HG02642 (cell line): ENCODE measurements around the gene PRMT5.

Source experiments
- ATAC-seq: cut with Tn5 transposase; IDR thresholded peaks from one replicate; pipeline ENCODE4 v1.9.1; 2021; ENCODE audit warnings: mild to moderate bottlenecking; ENCODE audit not compliant: unreplicated experiment, poor library complexity

PRMT5 gene

DNA sequence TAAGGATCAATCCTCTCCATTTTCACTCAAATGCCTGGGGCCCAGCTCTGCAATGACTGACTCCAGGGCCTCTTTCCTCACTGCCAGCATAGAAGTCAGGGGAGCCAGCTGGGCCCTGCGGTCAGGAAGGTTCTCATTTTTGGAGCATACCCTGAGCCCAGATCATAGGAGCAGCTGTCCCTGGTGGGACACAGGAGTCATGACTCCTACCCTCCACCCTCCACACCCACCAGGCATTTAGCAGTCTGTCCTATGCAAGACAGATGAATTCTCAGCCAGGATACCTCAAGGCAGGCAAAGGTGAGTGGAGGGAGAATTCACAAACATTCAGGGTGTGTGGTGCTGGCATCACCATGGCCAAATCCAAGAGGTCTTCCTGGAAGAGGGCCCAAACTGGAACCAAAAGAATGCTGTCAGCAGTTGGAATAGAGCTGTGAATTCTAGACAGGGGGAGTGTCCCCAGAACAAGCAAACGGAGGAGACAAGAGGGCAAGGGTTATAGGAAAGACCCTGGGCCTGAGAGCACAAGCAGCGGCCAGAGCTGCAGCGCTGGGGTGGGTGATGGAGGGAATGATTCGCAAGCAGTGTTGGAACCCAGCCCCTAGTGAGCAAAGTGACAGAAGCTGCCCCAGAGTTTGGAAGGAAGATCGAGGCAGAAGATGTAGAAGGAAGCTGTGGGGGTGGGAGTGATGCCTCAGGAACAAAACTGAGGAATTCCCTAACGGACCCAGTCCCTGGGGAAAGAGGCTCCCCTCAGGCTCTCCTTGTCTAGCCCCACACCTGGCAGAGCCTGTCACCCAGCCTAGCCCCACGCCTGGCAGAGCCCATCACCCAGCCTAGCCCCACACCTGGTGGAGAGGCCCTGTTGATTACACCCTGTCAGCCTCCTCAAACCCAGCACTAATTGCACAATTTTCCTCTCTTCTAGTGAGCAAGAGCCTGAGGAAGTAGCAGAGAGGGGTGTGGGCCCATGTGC is 50.6 kb downstream of the PRMT5 start:
- ATAC-seq, result no peak

DNA sequence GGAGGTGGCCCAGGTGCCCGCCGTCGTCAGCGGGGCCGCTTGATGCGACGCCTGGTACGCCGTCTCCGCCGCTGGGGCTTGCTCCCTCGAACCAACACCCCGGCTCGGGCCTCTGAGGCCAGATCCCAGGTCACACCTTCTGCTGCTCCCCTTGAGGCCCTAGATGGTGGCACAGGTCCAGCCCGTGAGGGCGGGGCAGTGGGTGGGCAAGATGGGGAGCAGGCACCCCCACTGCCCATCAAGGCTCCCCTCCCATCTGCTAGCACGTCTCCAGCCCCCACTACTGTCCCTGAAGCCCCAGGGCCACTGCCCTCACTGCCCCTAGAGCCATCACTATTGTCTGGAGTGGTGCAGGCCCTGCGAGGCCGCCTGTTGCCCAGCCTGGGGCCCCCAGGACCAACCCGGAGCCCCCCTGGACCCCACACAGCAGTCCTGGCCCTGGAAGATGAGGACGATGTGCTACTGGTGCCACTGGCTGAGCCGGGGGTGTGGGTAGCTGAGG is 52.1 kb downstream of the PRMT5 start:
- ATAC-seq, result no peak

DNA sequence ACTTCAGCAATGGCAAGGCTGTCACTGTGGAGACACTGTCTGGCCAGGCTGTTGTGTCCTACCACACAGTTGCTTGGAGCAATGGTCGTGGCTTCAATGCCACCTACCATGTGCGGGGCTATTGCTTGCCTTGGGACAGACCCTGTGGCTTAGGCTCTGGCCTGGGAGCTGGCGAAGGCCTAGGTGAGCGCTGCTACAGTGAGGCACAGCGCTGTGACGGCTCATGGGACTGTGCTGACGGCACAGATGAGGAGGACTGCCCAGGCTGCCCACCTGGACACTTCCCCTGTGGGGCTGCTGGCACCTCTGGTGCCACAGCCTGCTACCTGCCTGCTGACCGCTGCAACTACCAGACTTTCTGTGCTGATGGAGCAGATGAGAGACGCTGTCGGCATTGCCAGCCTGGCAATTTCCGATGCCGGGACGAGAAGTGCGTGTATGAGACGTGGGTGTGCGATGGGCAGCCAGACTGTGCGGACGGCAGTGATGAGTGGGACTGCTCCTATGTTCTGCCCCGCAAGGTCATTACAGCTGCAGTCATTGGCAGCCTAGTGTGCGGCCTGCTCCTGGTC is 53.3 kb downstream of the PRMT5 start:
- no peak for ATAC-seq

DNA sequence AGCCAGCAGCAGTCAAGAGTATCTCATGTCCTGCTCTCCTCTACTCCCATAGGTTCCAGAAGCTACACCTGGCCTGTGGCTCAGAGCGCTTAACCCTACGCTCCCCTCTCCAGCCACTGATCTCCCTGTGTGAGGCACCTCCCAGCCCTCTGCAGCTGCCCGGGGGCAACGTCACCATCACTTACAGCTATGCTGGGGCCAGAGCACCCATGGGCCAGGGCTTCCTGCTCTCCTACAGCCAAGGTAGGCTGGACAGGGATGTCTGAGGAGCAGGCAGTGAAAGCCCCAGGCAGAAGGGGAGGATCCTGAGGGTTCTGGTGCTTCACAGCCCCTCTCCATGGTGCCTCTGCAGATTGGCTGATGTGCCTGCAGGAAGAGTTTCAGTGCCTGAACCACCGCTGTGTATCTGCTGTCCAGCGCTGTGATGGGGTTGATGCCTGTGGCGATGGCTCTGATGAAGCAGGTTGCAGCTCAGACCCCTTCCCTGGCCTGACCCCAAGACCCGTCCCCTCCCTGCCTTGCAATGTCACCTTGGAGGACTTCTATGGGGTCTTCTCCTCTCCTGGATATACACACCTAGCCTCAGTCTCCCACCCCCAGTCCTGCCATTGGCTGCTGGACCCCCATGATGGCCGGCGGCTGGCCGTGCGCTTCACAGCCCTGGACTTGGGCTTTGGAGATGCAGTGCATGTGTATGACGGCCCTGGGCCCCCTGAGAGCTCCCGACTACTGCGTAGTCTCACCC is 54.0 kb downstream of the PRMT5 start:
- no peak for ATAC-seq

DNA sequence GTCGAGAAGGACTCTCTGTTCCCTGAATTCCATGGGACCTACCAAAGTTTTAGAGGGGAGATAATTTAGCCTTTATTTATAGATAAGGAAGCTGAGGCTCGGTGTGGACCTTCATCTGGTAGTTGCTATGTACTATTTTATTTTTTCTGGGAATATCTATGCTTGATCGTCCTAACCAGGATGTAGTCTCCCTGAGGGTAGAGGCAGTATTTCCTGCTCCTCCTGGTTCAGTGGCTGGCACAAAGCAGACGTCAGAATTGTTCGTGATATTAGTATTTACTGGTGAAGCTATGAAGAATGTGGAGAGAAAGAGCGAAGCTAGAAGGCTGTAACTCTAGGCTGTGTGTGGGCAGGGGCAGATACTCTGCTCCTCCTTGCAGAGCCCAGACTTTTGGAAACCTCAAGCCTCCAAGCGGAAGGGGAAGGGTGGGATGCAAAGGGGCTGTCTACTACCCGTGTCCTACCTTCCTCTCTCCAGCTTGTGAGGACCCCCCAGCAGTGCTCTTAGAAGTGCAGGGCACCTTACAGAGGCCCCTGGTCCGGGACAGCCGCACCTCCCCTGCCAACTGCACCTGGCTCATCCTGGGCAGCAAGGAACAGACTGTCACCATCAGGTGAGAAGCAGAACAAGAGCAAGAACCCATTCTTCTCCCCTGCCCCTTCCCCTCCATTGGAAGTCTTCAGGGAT is 56.2 kb downstream of the PRMT5 start:
- no peak for ATAC-seq

DNA sequence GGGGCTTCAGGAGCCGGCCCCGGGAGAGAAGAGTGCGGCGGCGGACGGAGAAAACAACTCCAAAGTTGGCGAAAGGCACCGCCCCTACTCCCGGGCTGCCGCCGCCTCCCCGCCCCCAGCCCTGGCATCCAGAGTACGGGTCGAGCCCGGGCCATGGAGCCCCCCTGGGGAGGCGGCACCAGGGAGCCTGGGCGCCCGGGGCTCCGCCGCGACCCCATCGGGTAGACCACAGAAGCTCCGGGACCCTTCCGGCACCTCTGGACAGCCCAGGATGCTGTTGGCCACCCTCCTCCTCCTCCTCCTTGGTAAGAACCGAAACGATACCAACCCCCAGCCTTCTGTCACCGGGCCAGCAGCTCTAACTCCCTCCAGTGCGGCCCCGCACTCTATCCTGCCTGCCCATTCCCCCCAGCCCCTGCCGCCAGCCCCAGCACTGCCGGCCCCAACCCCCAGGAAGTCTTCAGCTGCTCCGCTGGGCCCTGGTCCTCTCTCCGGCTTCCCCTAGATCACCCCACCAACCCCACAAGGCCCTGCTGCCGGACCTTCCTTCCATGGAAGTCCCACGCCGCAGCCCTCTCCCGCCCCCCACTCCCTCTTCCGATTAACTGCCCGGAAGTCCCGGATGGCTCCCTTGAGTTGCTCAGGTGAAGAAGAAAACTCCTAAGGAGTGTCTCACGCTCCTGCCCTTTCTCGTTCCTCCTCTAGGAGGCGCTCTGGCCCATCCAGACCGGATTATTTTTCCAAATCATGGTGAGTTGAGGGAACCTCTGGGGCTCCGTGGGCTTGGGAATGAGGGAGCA is 56.9 kb downstream of the PRMT5 start:
- ATAC-seq, result peak; percentile 26

DNA sequence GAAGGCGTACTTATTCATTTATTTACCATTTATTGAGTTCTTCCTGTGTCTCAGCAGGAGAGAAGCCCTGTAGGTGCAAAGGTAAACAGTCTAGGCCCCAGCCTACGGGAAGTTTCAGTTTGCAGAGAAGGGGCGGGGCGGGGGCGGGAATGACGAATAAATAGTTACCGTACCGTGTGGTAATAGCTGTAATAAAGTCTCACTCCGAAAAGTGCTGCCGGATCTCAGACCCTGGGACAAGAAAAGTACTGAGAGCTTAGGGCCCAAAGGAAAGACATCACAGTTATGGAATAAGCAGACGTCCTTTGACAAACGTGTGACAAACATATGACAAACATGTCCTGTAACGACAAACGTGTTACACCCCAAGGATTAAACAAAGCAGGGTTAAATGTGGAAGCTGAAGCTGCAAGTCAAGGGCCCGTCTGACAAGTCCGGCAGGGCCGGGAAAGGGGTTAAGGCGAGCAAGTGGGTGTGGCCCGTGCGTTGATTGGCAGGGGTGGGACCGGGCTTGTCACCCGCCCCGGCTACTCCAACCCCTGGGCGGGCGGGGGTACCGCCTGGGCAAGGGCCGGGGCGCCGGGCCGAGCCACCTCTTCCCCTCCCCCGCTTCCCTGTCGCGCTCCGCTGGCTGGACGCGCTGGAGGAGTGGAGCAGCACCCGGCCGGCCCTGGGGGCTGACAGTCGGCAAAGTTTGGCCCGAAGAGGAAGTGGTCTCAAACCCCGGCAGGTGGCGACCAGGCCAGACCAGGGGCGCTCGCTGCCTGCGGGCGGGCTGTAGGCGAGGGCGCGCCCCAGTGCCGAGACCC is 57.7 kb downstream of the PRMT5 start, which contains the start of gene LRP10:
LRP10 (plus strand) TSS at position 517 of the 809 bp plus-strand sequence. CDS start 564 bp downstream, outside the sequence.
- peak; percentile 87 for ATAC-seq

DNA sequence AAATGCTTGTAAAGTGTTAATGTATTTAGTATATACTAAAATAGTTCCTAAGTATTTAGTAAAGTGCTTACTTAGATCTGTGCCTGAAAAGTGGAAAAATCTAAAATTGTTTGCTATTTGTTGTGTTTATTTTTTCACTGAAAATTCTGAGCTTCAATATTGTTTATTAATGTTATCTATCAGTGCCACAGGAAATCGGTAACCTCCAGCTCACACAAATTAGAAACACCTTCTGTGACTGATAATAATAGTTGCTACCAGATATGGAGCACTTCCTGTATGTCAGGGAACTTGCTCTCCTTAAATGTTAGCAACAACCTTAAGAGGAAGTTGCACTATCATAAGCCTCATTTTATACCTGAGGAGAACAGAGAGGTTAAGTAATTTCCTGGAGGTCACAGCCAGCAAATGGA is 58.4 kb downstream of the PRMT5 start:
- peak; percentile 22 for ATAC-seq
